Stimulated activated naive CD8-positive, alpha-beta T cell treated with anti-CD3 and anti-CD28 coated beads, Interleukin-15, Interleukin-2, amounts not matched to agents 100 ng/mL and 50 ng/mL, for 24 hours (primary cell): ENCODE data around the gene PIGB.
"Not testable (repeated sequence)": the region's sequence is repeated elsewhere in the genome, so short reads cannot be mapped to it uniquely, and the experiment has no call there.

Experiments used
- H3K27ac Mint-ChIP-seq: one replicate; pipeline ENCODE4 v1.8.0; 2021; ENCODE audit warnings: mild to moderate bottlenecking, mixed read lengths
- H3K27me3 Mint-ChIP-seq: one replicate; pipeline ENCODE4 v1.8.0; 2021; ENCODE audit warnings: mixed read lengths
- H3K36me3 Mint-ChIP-seq: one replicate; pipeline ENCODE4 v1.8.0; 2021; ENCODE audit warnings: low read depth, mixed read lengths
- H3K4me1 Mint-ChIP-seq: one replicate; pipeline ENCODE4 v1.8.0; 2021; ENCODE audit warnings: low read depth, mixed read lengths
- H3K4me3 Mint-ChIP-seq: one replicate; pipeline ENCODE4 v1.8.0; 2021; ENCODE audit warnings: mild to moderate bottlenecking, mixed read lengths
- H3K9me3 Mint-ChIP-seq: one replicate; pipeline ENCODE4 v1.8.0; 2021; ENCODE audit warnings: mixed read lengths

PIGB gene

GRCh38 chr15:55387027-55387426 is 68.0 kb downstream of the PIGB start:
- Mint-ChIP-seq H3K9me3 (no peaks in the 10 kb centered on the region), H3K27me3 (no peaks in the 10 kb centered on the region), H3K4me3 (no peak overlapping the region), H3K27ac (no peak overlapping the region), H3K4me1 (peaks cover 6% of the 10 kb centered on the region), H3K36me3 (peaks cover 20% of the 10 kb centered on the region)

GRCh38 chr15:55389264-55389607 is 70.2 kb downstream of the PIGB start:
- H3K4me1 Mint-ChIP-seq, result peaks cover 6% of the 10 kb centered on the region
- H3K4me3 Mint-ChIP-seq, result no peak overlapping the region
- H3K27ac Mint-ChIP-seq, result peak overlapping the region; percentile 7
- H3K9me3 Mint-ChIP-seq, result no peaks in the 10 kb centered on the region
- H3K36me3 Mint-ChIP-seq, result peaks cover 9% of the 10 kb centered on the region
- H3K27me3 Mint-ChIP-seq, result no peaks in the 10 kb centered on the region

- Mint-ChIP-seq H3K36me3 (peaks cover 32% of the 10 kb centered on the region), H3K4me3 (no peak overlapping the region), H3K4me1 (peaks cover under 1% of the 10 kb centered on the region), H3K9me3 (peaks cover 3% of the 10 kb centered on the region), H3K27me3 (no peaks in the 10 kb centered on the region), H3K27ac (no peak overlapping the region)
Observed at GRCh38 chr15:55394694-55395093, 75.7 kb downstream of the PIGB start.

GRCh38 chr15:55398243-55398642 is 79.2 kb downstream of the PIGB start:
- Mint-ChIP-seq H3K4me3 (no peak overlapping the region), H3K27me3 (no peaks in the 10 kb centered on the region), H3K4me1 (peaks cover 27% of the 10 kb centered on the region), H3K27ac (no peak overlapping the region), H3K36me3 (peaks cover 36% of the 10 kb centered on the region), H3K9me3 (peaks cover 3% of the 10 kb centered on the region)

GRCh38 chr15:55400050-55400449 is 81.0 kb downstream of the PIGB start:
- H3K4me3 Mint-ChIP-seq, H3K27me3 Mint-ChIP-seq, H3K27ac Mint-ChIP-seq, H3K9me3 Mint-ChIP-seq: not testable (repeated sequence)
- H3K36me3 Mint-ChIP-seq, result peaks cover 32% of the 10 kb centered on the region
- peaks cover 45% of the 10 kb centered on the region for H3K4me1 Mint-ChIP-seq

GRCh38 chr15:55401786-55402246 is 82.8 kb downstream of the PIGB start:
- H3K4me3 Mint-ChIP-seq, result no peak overlapping the region
- H3K9me3 Mint-ChIP-seq, result no peaks in the 10 kb centered on the region
- H3K4me1 Mint-ChIP-seq, result peaks cover 49% of the 10 kb centered on the region
- H3K27ac Mint-ChIP-seq, result peak overlapping the region; percentile 0
- H3K36me3 Mint-ChIP-seq, result peaks cover 20% of the 10 kb centered on the region
- H3K27me3 Mint-ChIP-seq, result no peaks in the 10 kb centered on the region

GRCh38 chr15:55402707-55403106 is 83.7 kb downstream of the PIGB start:
- H3K4me3 Mint-ChIP-seq, result peak overlapping the region; percentile 4

GRCh38 chr15:55403531-55403930 is 84.5 kb downstream of the PIGB start:
- peak overlapping the region; percentile 16 for H3K4me3 Mint-ChIP-seq
- no peaks in the 10 kb centered on the region for H3K27me3 Mint-ChIP-seq
- peak overlapping the region; percentile 76 for H3K27ac Mint-ChIP-seq
- H3K4me1 Mint-ChIP-seq, result peaks cover 59% of the 10 kb centered on the region
- H3K9me3 Mint-ChIP-seq, result no peaks in the 10 kb centered on the region
- peaks cover 9% of the 10 kb centered on the region for H3K36me3 Mint-ChIP-seq

More at GRCh38 chr15:55402707-55403106, 83.7 kb downstream of the PIGB start:
- peak overlapping the region; percentile 76 for H3K27ac Mint-ChIP-seq
- no peaks in the 10 kb centered on the region for H3K27me3 Mint-ChIP-seq
- peaks cover 57% of the 10 kb centered on the region for H3K4me1 Mint-ChIP-seq
- no peaks in the 10 kb centered on the region for H3K9me3 Mint-ChIP-seq
- H3K36me3 Mint-ChIP-seq, result peaks cover 15% of the 10 kb centered on the region
